ENCODE results near the gene TARBP2. TPM values are rescaled to one million over a fixed set of nuclear protein-coding genes. Genes with fewer than 3 reads are reported as not detected.

TARBP2 gene
- total RNA-seq, 1 donor from 2014 or later = 59.4 TPM

DNA sequence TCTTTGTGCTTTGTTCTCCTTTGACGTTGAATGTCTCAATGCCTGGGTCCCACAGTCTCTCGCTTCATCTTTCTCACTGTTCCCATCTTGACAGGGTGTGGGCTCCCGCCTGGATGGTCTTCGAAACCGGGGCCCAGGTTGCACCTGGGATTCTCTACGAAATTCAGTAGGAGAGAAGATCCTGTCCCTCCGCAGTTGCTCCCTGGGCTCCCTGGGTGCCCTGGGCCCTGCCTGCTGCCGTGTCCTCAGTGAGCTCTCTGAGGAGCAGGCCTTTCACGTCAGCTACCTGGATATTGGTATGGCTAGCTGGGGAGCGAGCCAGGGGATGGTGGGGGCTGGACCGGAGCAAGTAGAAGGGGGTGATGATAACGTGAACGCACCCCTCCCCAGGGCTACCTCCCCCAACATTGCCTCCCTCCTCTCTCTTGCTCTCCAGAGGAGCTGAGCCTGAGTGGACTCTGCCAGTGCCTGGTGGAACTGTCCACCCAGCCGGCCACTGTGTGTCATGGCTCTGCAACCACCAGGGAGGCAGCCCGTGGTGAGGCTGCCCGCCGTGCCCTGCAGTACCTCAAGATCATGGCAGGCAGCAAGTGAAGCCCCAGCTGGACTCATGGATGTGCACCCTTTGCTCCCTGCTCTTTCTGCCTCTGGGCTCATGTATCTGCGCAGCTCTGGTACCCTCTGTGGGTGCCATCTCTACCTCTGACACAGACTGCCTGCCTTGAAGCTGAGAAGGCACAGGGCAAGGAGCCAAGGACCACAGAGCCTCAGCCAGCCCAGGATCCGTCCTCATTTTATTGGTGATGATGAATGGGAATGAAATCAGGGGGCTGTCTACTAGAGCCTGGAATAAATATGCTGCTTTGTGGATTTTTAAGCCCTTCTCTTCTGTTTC lies 4.7 kb downstream of the TARBP2 start:
- Histone ChIP-seq H3K4me3 (ENCODE audit: low read depth, low read length) (no peak overlapping the region), H3K27me3 (ENCODE audit: control insufficient read depth, insufficient read depth, low read length) (no peaks in the 10 kb centered on the region), H3K36me3 (ENCODE audit: control insufficient read depth, insufficient read depth, low read length) (peaks cover 5% of the 10 kb centered on the region)
- no peak for DNase-seq (ENCODE audit: low read depth)
- TF ChIP-seq, protein P1, sequence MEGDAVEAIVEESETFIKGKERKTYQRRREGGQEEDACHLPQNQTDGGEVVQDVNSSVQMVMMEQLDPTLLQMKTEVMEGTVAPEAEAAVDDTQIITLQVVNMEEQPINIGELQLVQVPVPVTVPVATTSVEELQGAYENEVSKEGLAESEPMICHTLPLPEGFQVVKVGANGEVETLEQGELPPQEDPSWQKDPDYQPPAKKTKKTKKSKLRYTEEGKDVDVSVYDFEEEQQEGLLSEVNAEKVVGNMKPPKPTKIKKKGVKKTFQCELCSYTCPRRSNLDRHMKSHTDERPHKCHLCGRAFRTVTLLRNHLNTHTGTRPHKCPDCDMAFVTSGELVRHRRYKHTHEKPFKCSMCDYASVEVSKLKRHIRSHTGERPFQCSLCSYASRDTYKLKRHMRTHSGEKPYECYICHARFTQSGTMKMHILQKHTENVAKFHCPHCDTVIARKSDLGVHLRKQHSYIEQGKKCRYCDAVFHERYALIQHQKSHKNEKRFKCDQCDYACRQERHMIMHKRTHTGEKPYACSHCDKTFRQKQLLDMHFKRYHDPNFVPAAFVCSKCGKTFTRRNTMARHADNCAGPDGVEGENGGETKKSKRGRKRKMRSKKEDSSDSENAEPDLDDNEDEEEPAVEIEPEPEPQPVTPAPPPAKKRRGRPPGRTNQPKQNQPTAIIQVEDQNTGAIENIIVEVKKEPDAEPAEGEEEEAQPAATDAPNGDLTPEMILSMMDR (IDR thresholded peaks at IDR 0.05; ENCODE audit: insufficient read depth, low read length, poor library complexity, severe bottlenecking) = no peak

DNA sequence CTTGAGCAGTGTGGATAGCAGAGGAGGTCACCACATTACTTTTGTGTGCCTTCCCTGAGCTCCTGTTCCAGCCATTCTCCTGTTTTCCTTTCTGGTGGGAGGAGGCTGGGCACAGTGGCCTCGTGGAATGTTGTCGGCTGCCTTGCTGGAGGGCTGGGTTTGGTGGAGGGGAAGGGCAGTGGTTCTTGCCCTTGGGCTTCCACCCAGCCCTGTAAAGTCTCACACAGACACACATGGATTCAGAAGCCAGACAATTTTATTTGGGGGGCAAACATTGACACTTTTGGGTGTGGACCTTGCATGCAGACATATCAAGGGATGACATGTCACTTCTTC lies 5.3 kb downstream of the TARBP2 start:
- peaks cover 5% of the 10 kb centered on the region for H3K36me3 ChIP-seq (ENCODE audit: control insufficient read depth, insufficient read depth, low read length)
- H3K27me3 ChIP-seq (ENCODE audit: control insufficient read depth, insufficient read depth, low read length) = no peaks in the 10 kb centered on the region
- TF ChIP-seq, protein P1 (IDR thresholded peaks at IDR 0.05; ENCODE audit: insufficient read depth, low read length, poor library complexity, severe bottlenecking) = no peak
- H3K4me3 ChIP-seq (ENCODE audit: low read depth, low read length) = no peak overlapping the region
- DNase-seq (ENCODE audit: low read depth) = no peak

DNA sequence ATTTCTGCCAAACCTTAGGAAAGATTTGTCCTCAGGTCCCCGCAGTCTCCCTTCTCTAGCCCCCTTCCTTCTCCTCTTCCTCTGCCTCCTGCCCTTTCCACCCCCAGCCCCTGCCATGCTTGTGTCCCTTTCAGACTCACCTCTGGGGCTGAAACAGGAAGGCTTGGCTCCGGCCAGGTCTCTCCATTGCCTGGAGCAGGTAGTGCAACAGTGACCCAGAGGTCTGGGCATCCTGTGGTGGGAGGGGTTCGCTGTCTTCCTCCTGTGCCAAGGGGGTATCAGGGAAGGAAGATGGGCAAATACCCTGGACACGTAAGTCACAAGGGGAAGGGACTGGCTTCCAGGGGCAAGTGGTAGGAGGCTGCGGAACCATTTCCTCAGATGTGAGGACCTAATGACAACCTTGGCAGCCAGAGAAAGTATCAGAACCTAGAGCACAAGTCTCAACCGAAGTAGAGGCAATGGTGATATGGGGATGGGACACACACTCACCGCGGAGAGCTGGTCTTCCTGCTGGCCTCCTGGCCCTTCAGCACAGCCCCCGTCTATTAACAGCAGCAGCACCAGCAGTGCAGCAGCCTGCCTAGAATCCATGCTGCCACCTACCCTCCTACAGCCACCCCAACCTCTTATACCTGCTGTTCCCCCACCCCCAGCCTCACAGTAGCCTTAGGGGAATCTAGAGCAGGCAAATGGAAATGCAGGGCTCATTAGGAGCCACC lies 6.0 kb downstream of the TARBP2 start, which contains the start of gene NPFF:
TSS of gene NPFF (minus strand) at position 604 of the 722 bp plus-strand sequence. CDS start at position 594, 10 bp downstream.
- TF ChIP-seq, protein P1 (IDR thresholded peaks at IDR 0.05; ENCODE audit: insufficient read depth, low read length, poor library complexity, severe bottlenecking) = no peak
- DNase-seq (ENCODE audit: low read depth) = no peak
- H3K27me3 ChIP-seq (ENCODE audit: control insufficient read depth, insufficient read depth, low read length) = no peaks in the 10 kb centered on the region
- no peak within 1 kb of the TSS for H3K4me3 ChIP-seq (ENCODE audit: low read depth, low read length)
- peaks cover 5% of the 10 kb centered on the region for H3K36me3 ChIP-seq (ENCODE audit: control insufficient read depth, insufficient read depth, low read length)

DNA sequence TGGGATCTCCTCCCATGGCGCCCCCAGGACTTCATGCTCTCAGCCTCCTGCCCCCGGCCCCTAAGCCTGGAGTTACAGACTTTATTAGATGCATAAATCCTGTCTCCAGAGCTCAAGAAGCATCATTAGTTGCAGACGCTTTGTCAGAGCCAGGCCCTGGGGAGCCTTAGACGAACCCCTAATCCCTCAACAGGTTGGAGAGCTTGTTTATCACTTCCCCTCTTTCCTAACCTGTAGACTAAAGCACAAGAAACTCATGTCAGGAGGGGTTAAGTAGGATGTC lies 6.5 kb downstream of the TARBP2 start:
- H3K4me3 ChIP-seq (ENCODE audit: low read depth, low read length) = no peak overlapping the region
- TF ChIP-seq, protein P1 (IDR thresholded peaks at IDR 0.05; ENCODE audit: insufficient read depth, low read length, poor library complexity, severe bottlenecking) = no peak
- no peaks in the 10 kb centered on the region for H3K27me3 ChIP-seq (ENCODE audit: control insufficient read depth, insufficient read depth, low read length)
- peaks cover 5% of the 10 kb centered on the region for H3K36me3 ChIP-seq (ENCODE audit: control insufficient read depth, insufficient read depth, low read length)
- no peak for DNase-seq (ENCODE audit: low read depth)

DNA sequence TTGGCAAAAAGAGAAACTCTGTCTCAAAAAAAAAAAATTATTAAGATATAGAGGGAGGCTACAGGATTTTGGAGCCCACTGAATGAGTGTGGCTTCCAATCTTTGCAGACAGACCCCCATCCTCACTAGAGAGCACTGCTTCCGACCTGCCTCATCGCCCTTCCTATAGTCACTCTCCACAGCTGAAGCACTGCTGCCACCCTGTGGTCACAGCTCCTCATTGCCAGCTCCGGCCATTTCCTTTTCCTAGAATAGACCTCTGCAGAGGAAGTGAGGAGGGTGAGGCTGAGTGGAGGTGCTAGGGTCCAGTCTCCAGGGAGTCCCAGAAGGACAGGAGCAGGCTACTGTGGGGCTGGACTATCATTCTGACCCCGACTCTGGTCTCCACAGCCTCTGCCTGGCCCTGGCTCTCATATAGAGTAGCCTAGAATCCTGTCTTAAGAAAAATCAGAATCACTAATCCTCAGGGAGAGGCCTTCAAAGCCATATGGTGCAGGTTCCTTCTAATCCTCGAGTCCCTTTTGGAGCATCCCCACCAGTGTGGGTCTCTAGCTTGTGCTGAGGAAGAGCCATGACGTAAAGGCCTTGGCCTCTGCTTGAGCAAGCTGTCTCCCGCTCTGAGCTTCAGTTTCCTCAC lies 7.6 kb downstream of the TARBP2 start:
- H3K36me3 ChIP-seq (ENCODE audit: control insufficient read depth, insufficient read depth, low read length) = peaks cover 5% of the 10 kb centered on the region
- no peaks in the 10 kb centered on the region for H3K27me3 ChIP-seq (ENCODE audit: control insufficient read depth, insufficient read depth, low read length)
- TF ChIP-seq, protein P1 (IDR thresholded peaks at IDR 0.05; ENCODE audit: insufficient read depth, low read length, poor library complexity, severe bottlenecking) = peak; percentile 93
- no peak for DNase-seq (ENCODE audit: low read depth)
- no peak overlapping the region for H3K4me3 ChIP-seq (ENCODE audit: low read depth, low read length)

Data from kidney epithelial cell (primary cell).